Fibroblast of lung (primary cell): ENCODE results near the gene FCHO1. TPM values are rescaled to one million over a fixed set of nuclear protein-coding genes. Genes with fewer than 3 reads are reported as not detected.

Experiments used
- DNase-seq, 2 donors: peaks; one replicate each; pipeline versions ENCODE4 v3.0.0 to v3.0.0-alpha.2; 2010; ENCODE audit warnings: low read depth in 2 of 2
- H2AFZ ChIP-seq: 2 replicates; pipeline ENCODE4 v1.5.1; 2012; ENCODE audit warnings: low read length, control low read depth, inconsistent platforms
- H3K27ac ChIP-seq: 2 replicates; pipeline ENCODE4 v1.5.1; 2011; ENCODE audit warnings: low read length, control low read depth; ENCODE audit not compliant: insufficient read depth
- H3K27me3 ChIP-seq: 2 replicates; pipeline ENCODE4 v1.5.1; 2011; ENCODE audit warnings: mild to moderate bottlenecking, low read length; ENCODE audit not compliant: control insufficient read depth, insufficient read depth
- H3K36me3 ChIP-seq: 2 replicates; pipeline ENCODE4 v1.5.1; 2011; ENCODE audit warnings: low read length; ENCODE audit not compliant: control insufficient read depth, insufficient read depth
- H3K4me1 ChIP-seq: 2 replicates; pipeline ENCODE4 v1.5.1; 2011; ENCODE audit warnings: low read length; ENCODE audit not compliant: control insufficient read depth, insufficient read depth; ENCODE audit errors: extremely low read depth
- H3K4me2 ChIP-seq: 2 replicates; pipeline ENCODE4 v1.5.1; 2011; ENCODE audit warnings: low read length, control low read depth; ENCODE audit not compliant: insufficient read depth; ENCODE audit errors: extremely low read depth
- H3K4me3 ChIP-seq, 4 experiments: fragments of 200-600 bp in 1 of 4; sonication (generic) in 1 of 4; replicated peaks in 1 of 4; 2 replicates each; pipeline ENCODE4 v1.5.1; 2011 to 2016; ENCODE audit warnings: low read length in 4 of 4, low read depth in 3 of 4, mild to moderate bottlenecking in 3 of 4, control low read depth in 2 of 4, inconsistent platforms in 1 of 4, mixed read lengths in 1 of 4; ENCODE audit not compliant: insufficient read depth in 1 of 4; ENCODE audit errors: control extremely low read depth in 1 of 4
- H3K79me2 ChIP-seq: 2 replicates; pipeline ENCODE4 v1.5.1; 2012; ENCODE audit warnings: mild to moderate bottlenecking, low read length, inconsistent platforms; ENCODE audit not compliant: control insufficient read depth, insufficient read depth
- H3K9ac ChIP-seq: 2 replicates; pipeline ENCODE4 v1.5.1; 2011; ENCODE audit warnings: mild to moderate bottlenecking, low read length, control low read depth; ENCODE audit not compliant: insufficient read depth
- H3K9me3 ChIP-seq: 2 replicates; pipeline ENCODE4 v1.5.1; 2012; ENCODE audit warnings: low read depth, low read length; ENCODE audit not compliant: control insufficient read depth, insufficient read depth
- H4K20me1 ChIP-seq: 2 replicates; pipeline ENCODE4 v1.5.1; 2011; ENCODE audit warnings: low read length; ENCODE audit not compliant: control insufficient read depth, insufficient read depth; ENCODE audit errors: extremely low read depth
- CTCF ChIP-seq, 2 donors: IDR thresholded peaks in 1 of 2; conservative IDR thresholded peaks in 1 of 2; 1 replicate in 1 of 2; 2 replicates in 1 of 2; pipeline ENCODE4 v1.5.1; 2011 to 2012; ENCODE audit warnings: low read length in 2 of 2, control low read depth in 1 of 2, inconsistent platforms in 1 of 2, low read depth in 1 of 2, mild to moderate bottlenecking in 1 of 2
- EZH2 ChIP-seq: IDR thresholded peaks from 2 replicates; pipeline ENCODE4 v1.5.1; 2012; ENCODE audit warnings: low read length, control low read depth, mild to moderate bottlenecking; ENCODE audit errors: missing control alignments
- polyA plus RNA-seq, 2 donors: library from polyadenylated mRNA; depleted of rRNA in 1 of 2; stranded (reverse) in 1 of 2; unstranded in 1 of 2; fragments of >200 nt; gene quantifications; 2 replicates each; pipeline ENCODE4 v1.2.1, GENCODE V29; 2011 to 2012; ENCODE audit warnings: missing spikeins in 1 of 2
- total RNA-seq: library from RNA; depleted of rRNA; stranded (reverse); fragments of >200 nt; gene quantifications from 2 replicates; pipeline ENCODE4 v1.2.1, GENCODE V29; 2014

The FCHO1 gene
- total and polyA plus RNA-seq, 2 donors (not counting 1 experiment from before 2014, with no cell fraction given) = 0.07 to 0.33 TPM

DNA sequence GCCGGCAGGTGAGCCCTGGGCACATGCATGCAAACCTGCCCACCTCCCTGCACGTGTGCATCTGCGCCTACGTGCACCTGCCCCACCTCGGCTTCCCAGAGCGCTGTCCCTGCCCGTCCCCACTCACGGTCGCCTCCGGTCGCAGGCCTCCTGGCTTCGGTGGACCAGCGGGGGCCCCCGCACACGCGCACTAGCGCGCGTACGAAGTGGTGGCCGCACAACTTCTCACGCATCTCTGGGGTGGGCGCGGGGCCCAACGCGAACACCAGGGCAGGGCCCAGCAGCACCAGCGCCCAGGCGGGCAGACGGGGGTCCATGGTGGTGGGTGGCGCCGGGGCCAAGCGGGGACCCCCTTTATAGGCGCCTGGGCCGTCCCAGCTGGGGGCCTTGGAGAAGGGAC lies 69.9 kb downstream of the FCHO1 start, which contains the start of gene INSL3:
INSL3 (minus strand) TSS at position 330 of the 400 bp plus-strand sequence; CDS start at position 317, 13 bp downstream.
- TF ChIP-seq EZH2 (no peak), CTCF (conservative IDR thresholded peaks at IDR 0.05 in 1 of 2, IDR thresholded peaks at IDR 0.05 in 1 of 2; ENCODE audit: low read depth in 1 of 2, low read length in 2 of 2) (no peak)
- no peaks in the 10 kb centered on the region for H4K20me1 ChIP-seq
- no peak within 1 kb of the TSS for H3K4me3 ChIP-seq
- H3K36me3 ChIP-seq = no peaks in the 10 kb centered on the region
- H3K27me3 ChIP-seq = peaks cover 4% of the 10 kb centered on the region
- no peak within 1 kb of the TSS for H3K4me2 ChIP-seq
- H3K9ac ChIP-seq = no peak within 1 kb of the TSS
- no peak for DNase-seq
- H3K9me3 ChIP-seq = no peaks in the 10 kb centered on the region
- H3K79me2 ChIP-seq = no peaks in the 10 kb centered on the region
- H3K27ac ChIP-seq = no peak within 1 kb of the TSS
- H2AFZ ChIP-seq = no peak within 1 kb of the TSS
- no peaks in the 10 kb centered on the region for H3K4me1 ChIP-seq

- no peak overlapping the region for H2AFZ ChIP-seq
- TF ChIP-seq CTCF (conservative IDR thresholded peaks at IDR 0.05 in 1 of 2, IDR thresholded peaks at IDR 0.05 in 1 of 2; ENCODE audit: low read depth in 1 of 2, low read length in 2 of 2) (no peak), EZH2 (no peak)
Measured at GRCh38 chr19:17824339-17824738, 73.1 kb downstream of the FCHO1 start.

DNA sequence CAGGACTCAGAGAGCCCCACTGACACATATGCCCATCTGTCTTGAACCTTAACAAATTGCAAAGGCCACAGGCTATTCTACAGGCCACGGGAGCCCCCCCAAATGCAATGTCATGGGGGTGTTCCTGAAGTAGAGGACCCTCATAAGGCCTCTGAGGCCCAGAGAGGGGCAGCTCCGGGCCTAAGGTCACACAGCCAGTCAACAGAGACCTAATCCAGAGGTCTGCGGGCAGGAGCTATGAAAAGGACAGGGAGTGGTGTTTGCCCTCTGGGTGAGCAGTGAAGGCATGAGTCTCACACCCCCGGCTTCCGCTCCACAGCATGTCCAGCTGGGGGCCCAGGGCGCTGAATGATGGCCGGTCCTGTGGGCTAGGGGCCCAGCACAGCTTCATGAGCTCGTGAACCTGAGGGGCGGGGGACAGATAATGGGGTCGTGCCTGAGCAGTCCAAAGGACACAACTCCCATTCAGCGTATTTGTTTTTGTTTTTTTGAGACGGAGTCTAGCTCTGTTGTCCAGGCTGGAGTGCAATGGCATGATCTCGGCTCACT lies 75.3 kb downstream of the FCHO1 start:
- no peak for TF ChIP-seq EZH2
- no peak for TF ChIP-seq CTCF (conservative IDR thresholded peaks at IDR 0.05 in 1 of 2, IDR thresholded peaks at IDR 0.05 in 1 of 2; ENCODE audit: low read depth in 1 of 2, low read length in 2 of 2)
- Histone ChIP-seq H4K20me1 (no peaks in the 10 kb centered on the region), H3K27ac (no peak overlapping the region), H3K9ac (no peak overlapping the region), H3K4me3 (no peak overlapping the region), H3K36me3 (no peaks in the 10 kb centered on the region), H2AFZ (no peak overlapping the region), H3K79me2 (no peaks in the 10 kb centered on the region), H3K4me2 (no peak overlapping the region), H3K4me1 (no peaks in the 10 kb centered on the region), H3K27me3 (peaks cover 6% of the 10 kb centered on the region), H3K9me3 (no peaks in the 10 kb centered on the region)
- DNase-seq = no peak

More at GRCh38 chr19:17824339-17824738, 73.1 kb downstream of the FCHO1 start:
- Histone ChIP-seq H3K27ac (no peak overlapping the region), H3K27me3 (peaks cover 4% of the 10 kb centered on the region), H3K4me3 (no peak overlapping the region), H3K36me3 (no peaks in the 10 kb centered on the region), H3K9ac (no peak overlapping the region), H4K20me1 (no peaks in the 10 kb centered on the region), H3K79me2 (no peaks in the 10 kb centered on the region), H3K9me3 (no peaks in the 10 kb centered on the region), H3K4me1 (no peaks in the 10 kb centered on the region), H3K4me2 (no peak overlapping the region)
- no peak for DNase-seq
